Measurements from ENCODE around the gene CHRNA5.

CHRNA5 gene

DNA sequence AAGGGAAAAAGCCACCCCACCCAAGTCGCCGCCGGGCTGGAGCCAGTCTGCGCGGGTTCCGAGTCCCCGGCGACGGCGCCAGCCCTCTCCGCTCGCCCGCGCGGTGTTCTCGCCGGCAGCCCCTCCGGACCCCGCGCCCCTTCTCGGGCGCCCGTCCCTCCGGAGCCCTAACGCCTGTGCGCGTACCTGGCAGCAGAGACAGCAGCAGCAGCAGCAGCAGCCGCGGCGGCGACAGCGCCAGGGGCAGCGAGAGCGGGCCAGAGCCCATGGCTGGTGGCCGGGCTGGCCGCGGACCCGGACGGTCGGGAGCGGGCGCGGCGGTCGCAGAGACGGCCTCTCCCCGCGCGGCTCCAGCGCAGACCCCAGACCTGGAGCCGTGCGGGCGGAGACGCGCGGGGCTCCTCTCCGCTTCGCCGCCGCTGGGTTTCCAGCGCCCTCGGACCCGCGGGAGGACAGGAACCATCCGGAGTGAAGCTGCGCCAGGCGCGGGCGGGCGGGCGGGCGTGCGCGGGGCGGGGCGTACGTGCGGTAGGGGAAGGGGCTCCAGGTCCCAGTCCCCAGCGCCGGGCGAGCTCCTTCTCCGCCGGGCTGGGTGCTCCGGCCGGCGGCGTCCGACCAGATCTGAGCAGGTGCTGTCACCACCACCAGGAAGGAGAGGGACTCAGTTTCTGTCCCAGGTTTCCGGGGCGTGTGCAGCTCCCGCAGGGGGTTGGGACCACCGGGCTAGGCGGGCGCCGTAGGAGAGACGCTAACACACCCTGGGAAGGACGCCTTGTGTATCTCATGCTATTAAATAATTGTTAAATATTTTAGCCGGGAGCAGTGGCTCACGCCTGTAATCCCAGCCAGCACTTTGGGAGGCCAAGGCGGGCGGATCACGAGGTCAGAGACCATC, 55.5 kb downstream of the CHRNA5 start, which contains the start of gene CHRNA3:
CHRNA3 (minus strand) TSS at position 470 of the 895 bp plus-strand sequence; CDS start at position 268, 202 bp downstream.
- no peak for DNase-seq (ENCODE audit: low spot score)

- DNase-seq (ENCODE audit: low spot score): no peak
Measured at GRCh38 chr15:78621810-78622402, 56.6 kb downstream of the CHRNA5 start.

GRCh38 chr15:78623786-78624497, 58.6 kb downstream of the CHRNA5 start:
- DNase-seq (ENCODE audit: low spot score): no peak

GRCh38 chr15:78624651-78625590, 59.6 kb downstream of the CHRNA5 start:
- no peak for DNase-seq (ENCODE audit: low spot score)

DNA sequence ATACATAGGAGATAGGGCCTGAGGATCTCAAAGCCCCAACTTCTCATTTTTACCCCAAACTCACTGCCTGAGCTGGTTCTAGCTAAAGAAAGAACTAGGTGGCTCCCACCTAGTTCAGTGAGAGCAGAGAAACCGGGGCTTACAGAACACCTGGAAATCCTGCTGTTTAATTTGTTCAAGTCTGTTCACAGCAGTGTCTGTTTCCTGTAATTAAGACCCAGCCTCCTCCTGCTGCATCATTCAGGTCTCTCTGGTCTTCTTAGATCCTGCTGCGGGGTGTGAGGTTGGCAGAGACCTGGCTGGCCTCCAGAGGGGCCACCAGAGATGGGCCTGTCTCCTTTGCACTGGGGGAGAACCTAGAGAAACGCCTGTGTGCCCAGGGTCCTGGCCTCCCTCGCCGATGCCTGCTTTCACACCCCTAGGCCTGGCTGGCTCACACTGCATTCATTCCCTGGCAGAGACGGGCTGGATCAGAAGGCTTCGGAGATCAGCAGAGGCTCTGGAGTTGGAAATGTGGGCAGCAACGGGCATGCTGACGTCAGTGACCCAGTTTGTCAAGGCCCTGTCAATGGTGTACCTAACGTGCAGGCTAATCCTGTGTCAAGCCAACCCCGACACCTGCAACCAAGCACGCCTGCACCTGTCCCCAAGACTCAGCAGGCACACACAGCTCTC, 60.4 kb downstream of the CHRNA5 start:
- no peak for DNase-seq (ENCODE audit: low spot score)

GRCh38 chr15:78626381-78626995, 61.2 kb downstream of the CHRNA5 start:
- no peak for DNase-seq (ENCODE audit: low spot score)

GRCh38 chr15:78627348-78627747, 62.0 kb downstream of the CHRNA5 start:
- DNase-seq (ENCODE audit: low spot score): no peak

DNA sequence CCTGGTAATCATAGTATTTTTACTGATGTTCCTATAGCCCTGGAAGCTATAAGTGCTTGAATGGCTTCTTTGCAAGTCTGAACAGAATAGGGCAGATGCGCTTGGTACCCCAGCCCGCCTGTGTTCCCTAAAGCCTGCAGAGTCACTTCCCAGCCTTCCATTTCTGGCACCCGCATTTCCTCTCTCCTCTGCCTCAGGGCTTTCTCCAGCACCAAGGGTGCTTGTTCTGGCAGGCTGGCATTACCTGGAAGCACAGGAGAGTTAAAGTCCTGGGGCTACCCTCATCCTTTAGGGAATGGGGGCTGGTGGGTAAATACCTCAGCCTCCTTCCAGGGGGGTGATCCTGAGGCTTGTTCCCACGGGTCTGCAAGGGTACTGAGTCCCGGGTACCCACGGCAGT, 62.9 kb downstream of the CHRNA5 start:
- no peak for DNase-seq (ENCODE audit: low spot score)

DNA sequence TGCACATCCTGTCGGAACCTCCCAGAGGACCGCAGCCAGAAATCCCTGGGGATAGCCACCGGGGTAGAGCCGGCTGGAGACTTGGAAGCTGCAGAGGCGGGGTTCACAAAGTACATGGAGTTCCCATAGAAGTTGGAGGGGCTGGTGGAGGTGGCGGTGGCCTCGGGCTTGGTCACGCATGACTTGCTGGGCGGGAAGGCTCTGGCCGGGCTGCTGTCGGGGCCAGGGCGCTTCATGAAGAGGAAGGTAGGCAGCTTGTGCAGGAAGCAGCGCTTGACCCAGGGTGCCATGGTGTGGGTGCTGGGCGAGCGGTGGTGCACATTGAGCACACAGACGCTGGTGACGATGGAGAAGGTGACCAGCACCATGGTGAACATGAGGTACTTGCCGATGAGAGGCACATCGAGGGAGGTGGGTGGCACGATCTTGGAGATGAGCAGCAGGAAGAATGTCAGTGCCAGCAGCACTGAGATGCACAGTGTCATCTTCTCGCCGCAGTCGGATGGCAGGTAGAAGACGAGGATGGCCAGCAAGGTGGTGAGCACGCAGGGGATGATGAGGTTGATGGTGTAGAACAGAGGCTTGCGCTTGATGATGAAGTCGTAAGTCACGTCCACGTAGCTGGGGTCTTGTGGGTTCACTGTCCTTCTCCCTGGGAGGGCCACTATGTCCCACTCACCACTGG, 63.9 kb downstream of the CHRNA5 start:
- no peak for DNase-seq (ENCODE audit: low spot score)

- DNase-seq (ENCODE audit: low spot score): no peak
Measured at GRCh38 chr15:78629716-78630065, 64.4 kb downstream of the CHRNA5 start.

- no peak for DNase-seq (ENCODE audit: low spot score)
Measured at GRCh38 chr15:78630886-78631633, 65.7 kb downstream of the CHRNA5 start.

GRCh38 chr15:78633348-78633747, 68.0 kb downstream of the CHRNA5 start:
- DNase-seq (ENCODE audit: low spot score): no peak

DNA sequence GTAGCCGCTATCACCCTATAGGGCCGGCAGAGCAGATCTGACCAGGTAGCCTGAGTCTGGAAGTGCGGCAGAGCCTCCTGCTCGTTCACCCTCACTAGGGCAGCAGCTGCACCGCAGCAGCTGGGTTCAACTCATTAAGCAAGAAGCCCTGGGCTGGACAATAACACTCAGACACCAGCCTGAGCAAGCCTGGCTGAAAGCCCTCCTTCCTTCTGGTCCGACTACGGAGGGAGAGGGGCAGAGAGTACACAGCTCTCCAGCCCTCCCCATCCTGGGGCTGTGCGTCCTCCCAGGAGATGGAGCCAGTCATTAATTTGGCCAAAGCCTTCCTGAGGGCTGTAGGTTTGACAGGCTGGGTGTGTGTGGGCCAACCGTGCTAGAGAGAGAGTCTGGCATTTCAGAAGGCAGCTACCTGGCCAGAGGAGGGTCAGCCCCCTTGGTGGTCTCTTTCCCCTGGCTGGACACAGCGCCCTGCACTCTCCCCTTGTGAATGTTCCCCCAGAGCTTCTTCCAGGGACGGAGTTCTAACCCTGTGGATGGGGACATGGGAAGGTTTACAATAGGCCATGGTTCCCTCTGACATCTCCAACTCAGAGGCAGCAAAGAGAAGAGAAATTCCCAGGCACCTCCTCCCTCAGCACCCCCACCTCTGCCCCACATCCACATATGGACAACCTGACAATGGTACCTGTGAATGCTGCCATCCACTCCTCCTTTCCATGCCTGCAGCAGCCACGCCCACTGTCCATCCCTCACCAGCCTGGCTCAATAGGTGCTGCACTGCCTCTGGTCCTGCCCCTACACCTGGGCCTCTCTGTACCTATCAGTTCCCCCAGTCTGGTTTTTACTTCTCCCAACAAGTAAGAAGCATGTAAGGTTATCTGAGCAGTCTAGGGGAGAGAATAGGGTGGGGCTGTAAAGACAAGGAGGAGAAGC, 69.2 kb downstream of the CHRNA5 start:
- DNase-seq (ENCODE audit: low spot score): no peak

DNA sequence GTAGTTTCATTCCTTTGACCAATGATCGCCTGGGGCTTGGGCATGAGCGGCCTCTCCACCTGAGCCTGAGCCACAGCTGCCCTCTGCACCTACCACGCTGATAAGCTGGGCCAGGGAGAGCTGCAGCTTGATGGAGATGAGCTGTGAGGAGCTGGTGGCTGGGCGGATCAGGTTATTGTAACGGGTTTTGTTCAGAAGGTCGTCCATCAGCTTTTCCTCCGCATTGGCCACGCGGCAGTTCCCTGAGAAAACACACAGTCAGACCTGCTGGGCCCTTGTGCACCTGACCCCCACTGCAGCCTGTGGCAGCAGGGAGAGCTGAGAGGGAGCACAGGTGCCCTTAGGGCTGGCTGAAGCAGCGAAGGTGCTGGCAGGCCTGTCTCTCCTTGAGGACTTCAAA, 70.0 kb downstream of the CHRNA5 start:
- DNase-seq (ENCODE audit: low spot score): no peak

GRCh38 chr15:78636378-78636859, 71.1 kb downstream of the CHRNA5 start:
- no peak for DNase-seq (ENCODE audit: low spot score)

GRCh38 chr15:78637776-78638435, 72.6 kb downstream of the CHRNA5 start:
- no peak for DNase-seq (ENCODE audit: low spot score)

DNA sequence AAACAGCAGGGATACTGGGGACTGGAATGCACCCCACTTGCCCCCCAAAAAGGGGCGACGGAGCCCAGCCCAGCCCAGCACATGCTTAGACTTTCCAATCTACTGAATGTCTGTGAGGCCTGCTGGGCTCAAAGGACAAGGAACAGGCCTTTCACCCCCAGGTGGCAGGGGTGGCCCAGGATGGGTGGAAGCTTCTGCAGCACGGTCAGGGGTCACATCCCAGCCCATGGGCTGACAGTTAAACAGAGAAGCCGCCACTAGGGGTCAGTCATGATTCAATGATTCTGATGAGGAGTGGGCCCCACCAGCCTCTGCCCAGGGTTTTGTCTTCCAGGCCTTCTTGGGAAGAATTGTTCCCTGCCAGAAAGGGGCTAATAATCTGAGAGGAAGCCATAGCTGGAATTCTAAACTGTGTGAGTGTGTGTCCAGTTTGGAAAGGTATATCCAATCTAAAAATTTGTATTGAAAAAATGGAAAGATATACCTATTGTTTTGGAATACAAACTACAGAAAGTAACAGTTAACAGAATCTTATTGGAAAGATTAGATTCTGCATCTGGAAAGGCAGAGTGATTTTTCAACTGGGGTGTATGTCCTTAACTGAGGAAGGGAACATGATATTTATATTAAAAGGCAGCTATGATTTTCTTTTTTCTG, 73.5 kb downstream of the CHRNA5 start:
- DNase-seq (ENCODE audit: low spot score): peak; percentile 65
